ENCODE data around the gene MIXL1. TPM values are rescaled to one million over a fixed set of nuclear protein-coding genes. Genes with fewer than 3 reads are reported as not detected.
"Not testable (repeated sequence)": the region's sequence is repeated elsewhere in the genome, so short reads cannot be mapped to it uniquely, and the experiment has no call there.

MIXL1 gene
- total and polyA plus RNA-seq, 2 experiments from 2014 or later = 0.07 to 2.2 TPM

DNA sequence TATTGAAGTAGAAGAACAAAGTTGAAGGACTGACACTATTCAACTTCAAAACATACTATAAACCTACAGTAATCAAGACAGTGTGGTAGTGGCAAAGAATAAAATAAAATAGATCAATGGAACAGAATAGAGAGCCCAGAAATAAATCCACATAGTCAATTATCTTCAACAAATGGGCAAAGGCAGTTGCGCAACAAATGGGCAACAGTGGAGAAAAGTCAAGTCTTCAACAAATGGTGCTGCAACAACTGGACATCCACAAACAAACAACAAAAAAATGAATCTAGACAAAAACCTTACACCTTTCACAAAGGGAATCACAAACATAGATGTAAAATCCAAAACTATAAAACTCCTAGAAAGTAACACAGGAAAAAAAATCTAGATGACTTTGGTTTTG lies 38.4 kb downstream of the MIXL1 start:
- no peak for DNase-seq (ENCODE audit: low spot score)
- Histone ChIP-seq H3K27ac (no peak overlapping the region), H3K4me2 (no peak overlapping the region), H3K36me3 (replicated peaks; ENCODE audit: insufficient read depth, low read depth) (no peaks in the 10 kb centered on the region), H3K9me3 (ENCODE audit: low read depth) (no peaks in the 10 kb centered on the region), H2AFZ (no peak overlapping the region), H3K4me1 (ENCODE audit: insufficient read depth) (no peaks in the 10 kb centered on the region), H3K79me2 (no peaks in the 10 kb centered on the region), H3K27me3 (no peaks in the 10 kb centered on the region), H3K4me3 (no peak overlapping the region), H4K20me1 (ENCODE audit: insufficient read depth, poor library complexity, severe bottlenecking) (no peaks in the 10 kb centered on the region), H3K9me2 (replicated peaks; ENCODE audit: insufficient read depth) (no peaks in the 10 kb centered on the region)
- no peak for TF ChIP-seq EZH2 (IDR thresholded peaks at IDR 0.05; ENCODE audit: borderline replicate concordance)
- TF ChIP-seq EZH2phosphoT487 (IDR thresholded peaks at IDR 0.05; ENCODE audit: low read depth, severe bottlenecking, unreplicated experiment) = no peak
- TF ChIP-seq CTCF (IDR thresholded peaks at IDR 0.05; ENCODE audit: poor library complexity) = no peak
- WGBS (ENCODE audit: low lambda C conversion rate, missing lambda C conversion rate) = 100% methylated on average over 1 of the region's 1 CpG

DNA sequence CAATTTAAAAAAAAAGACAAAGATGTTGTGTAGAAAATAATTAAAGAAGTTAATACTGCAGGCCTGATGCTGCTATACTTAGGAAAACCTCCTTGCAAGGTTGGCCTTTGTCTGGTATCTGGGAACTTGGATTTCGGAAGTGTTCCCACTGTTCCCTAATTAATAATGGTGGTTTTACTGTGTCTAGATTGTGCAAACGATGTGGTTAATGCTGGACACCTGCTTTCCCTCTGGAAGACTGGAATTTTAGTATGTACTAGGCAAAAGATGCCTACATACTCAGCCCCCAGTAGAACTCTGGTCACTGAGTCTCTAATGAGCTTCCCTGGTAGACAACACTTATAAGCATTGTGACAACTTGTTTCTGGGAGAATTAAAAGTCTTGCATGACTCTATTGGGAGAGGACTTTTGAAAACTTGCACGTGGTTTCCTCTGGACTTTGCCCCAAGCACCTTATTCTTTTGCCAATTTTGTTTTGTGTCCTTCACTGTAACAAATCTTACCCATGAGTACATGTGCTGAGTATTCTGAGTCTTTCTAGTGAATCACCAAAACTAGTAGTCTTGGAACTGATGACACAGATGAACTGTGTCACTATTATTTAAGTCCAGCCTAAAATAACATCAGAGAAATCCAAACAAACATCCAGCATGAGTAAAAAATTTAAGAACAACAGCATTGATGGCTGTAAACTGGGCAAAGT lies 45.1 kb downstream of the MIXL1 start:
- no peak overlapping the region for H3K4me2 ChIP-seq
- 85% methylated on average over 3 of the region's 3 CpGs for WGBS (ENCODE audit: low lambda C conversion rate, missing lambda C conversion rate)

DNA sequence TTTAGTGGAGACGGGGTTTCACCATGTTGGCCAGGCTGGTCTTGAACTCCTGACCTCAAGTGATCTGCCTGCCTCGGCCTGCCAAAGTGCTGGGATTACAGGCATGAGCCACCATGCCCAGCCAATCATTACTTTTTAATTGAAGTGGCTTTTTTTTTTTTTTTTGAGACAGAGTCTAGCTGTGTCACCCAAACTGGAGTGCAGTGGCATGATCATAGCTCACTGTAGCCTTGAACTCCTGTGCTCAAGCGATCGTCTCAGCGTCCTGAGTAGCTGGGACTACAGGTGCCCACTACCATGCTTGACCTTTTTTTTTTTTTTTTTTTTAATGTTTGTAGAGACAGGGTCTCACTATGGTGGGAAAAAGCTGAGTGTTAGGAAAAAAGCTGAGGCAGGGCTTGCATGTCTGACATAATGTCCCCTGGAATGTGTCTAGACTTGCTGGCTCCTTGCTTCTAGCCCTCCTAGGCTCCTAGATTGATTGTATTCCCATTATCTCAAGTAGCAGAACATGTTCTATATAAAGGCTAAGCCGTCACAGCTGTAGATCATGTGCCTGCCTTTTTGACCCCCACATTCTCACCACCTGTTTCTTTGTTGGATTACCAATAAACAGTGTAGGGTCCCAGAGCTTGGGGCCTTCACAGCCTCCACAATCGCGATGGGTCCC lies 48.9 kb downstream of the MIXL1 start:
- H3K79me2 ChIP-seq; H3K4me2 ChIP-seq; H3K9me3 ChIP-seq (ENCODE audit: low read depth); H3K27me3 ChIP-seq; H2AFZ ChIP-seq; H3K36me3 ChIP-seq (replicated peaks; ENCODE audit: insufficient read depth, low read depth); H3K4me1 ChIP-seq (ENCODE audit: insufficient read depth); DNase-seq (ENCODE audit: low spot score); H3K9me2 ChIP-seq (replicated peaks; ENCODE audit: insufficient read depth); H3K4me3 ChIP-seq; H4K20me1 ChIP-seq (ENCODE audit: insufficient read depth, poor library complexity, severe bottlenecking): not testable (repeated sequence)
- peak overlapping the region; percentile 2 for H3K27ac ChIP-seq
- 67% methylated on average over 8 of the region's 8 CpGs for WGBS (ENCODE audit: low lambda C conversion rate, missing lambda C conversion rate)

More for the DNA sequence above, 45.1 kb downstream of the MIXL1 start:
- Histone ChIP-seq H3K27me3 (no peaks in the 10 kb centered on the region), H3K4me3 (no peak overlapping the region), H3K36me3 (replicated peaks; ENCODE audit: insufficient read depth, low read depth) (no peaks in the 10 kb centered on the region), H3K27ac (no peak overlapping the region), H2AFZ (no peak overlapping the region), H4K20me1 (ENCODE audit: insufficient read depth, poor library complexity, severe bottlenecking) (no peaks in the 10 kb centered on the region), H3K9me2 (replicated peaks; ENCODE audit: insufficient read depth) (no peaks in the 10 kb centered on the region), H3K4me1 (ENCODE audit: insufficient read depth) (peaks cover 6% of the 10 kb centered on the region), H3K79me2 (no peaks in the 10 kb centered on the region), H3K9me3 (ENCODE audit: low read depth) (no peaks in the 10 kb centered on the region)
- TF ChIP-seq EZH2 (IDR thresholded peaks at IDR 0.05; ENCODE audit: borderline replicate concordance) (no peak), CTCF (IDR thresholded peaks at IDR 0.05; ENCODE audit: poor library complexity) (no peak), EZH2phosphoT487 (IDR thresholded peaks at IDR 0.05; ENCODE audit: low read depth, severe bottlenecking, unreplicated experiment) (no peak)
- no peak for DNase-seq (ENCODE audit: low spot score)

GRCh38 chr1:226274138-226274537 lies 50.7 kb downstream of the MIXL1 start:
- Histone ChIP-seq H3K4me2 (no peak overlapping the region), H3K9me3 (ENCODE audit: low read depth) (no peaks in the 10 kb centered on the region), H3K79me2 (no peaks in the 10 kb centered on the region), H3K36me3 (replicated peaks; ENCODE audit: insufficient read depth, low read depth) (no peaks in the 10 kb centered on the region), H3K4me1 (ENCODE audit: insufficient read depth) (peaks cover 2% of the 10 kb centered on the region), H3K27me3 (no peaks in the 10 kb centered on the region), H3K9me2 (replicated peaks; ENCODE audit: insufficient read depth) (no peaks in the 10 kb centered on the region), H3K27ac (no peak overlapping the region), H2AFZ (no peak overlapping the region), H3K4me3 (no peak overlapping the region), H4K20me1 (ENCODE audit: insufficient read depth, poor library complexity, severe bottlenecking) (no peaks in the 10 kb centered on the region)
- 77% methylated on average over 1 of the region's 1 CpG for WGBS (ENCODE audit: low lambda C conversion rate, missing lambda C conversion rate)
- DNase-seq (ENCODE audit: low spot score) = no peak
- TF ChIP-seq CTCF (IDR thresholded peaks at IDR 0.05; ENCODE audit: poor library complexity) = no peak
- TF ChIP-seq EZH2 (IDR thresholded peaks at IDR 0.05; ENCODE audit: borderline replicate concordance) = no peak
- no peak for TF ChIP-seq EZH2phosphoT487 (IDR thresholded peaks at IDR 0.05; ENCODE audit: low read depth, severe bottlenecking, unreplicated experiment)

All from hepatocyte (in vitro differentiated cells).